Measurements from ENCODE around the gene LEF1.

LEF1 gene

GRCh38 chr4:107997794-107998193 lies 170.9 kb downstream of the LEF1 start:
- H2BK12ac ChIP-seq (ENCODE audit: low read length) = no peak overlapping the region
- no peak overlapping the region for H3K18ac ChIP-seq (ENCODE audit: low read length)
- DNase-seq (ENCODE audit: low spot score) = no peak
- no peak overlapping the region for H3K9ac ChIP-seq (ENCODE audit: low read depth, low read length, poor library complexity)
- no peak overlapping the region for H4K8ac ChIP-seq (ENCODE audit: low read depth, low read length)
- no peak overlapping the region for H2BK5ac ChIP-seq (ENCODE audit: low read length)
- H3K23ac ChIP-seq (ENCODE audit: low read depth, low read length, poor library complexity) = no peak overlapping the region
- H2AK5ac ChIP-seq (ENCODE audit: low read depth, low read length) = no peak overlapping the region
- H3K4me2 ChIP-seq (ENCODE audit: insufficient read depth, low read length, poor library complexity, severe bottlenecking) = no peak overlapping the region
- no peaks in the 10 kb centered on the region for H3K27me3 ChIP-seq (ENCODE audit: control insufficient read depth in 3 of 3, insufficient read depth in 3 of 3, low read depth in 1 of 3, low read length in 3 of 3)
- no peak overlapping the region for H2BK15ac ChIP-seq (ENCODE audit: low read length)
- no CpG with 5 or more reads among the region's 2 CpGs for WGBS, 2 donors (ENCODE audit: extremely low coverage in 2 of 2, insufficient read length in 2 of 2, insufficient replicate concordance in 1 of 2)
- no peak overlapping the region for H3K27ac ChIP-seq (replicated peaks; ENCODE audit: low read length)
- no peak overlapping the region for H2AFZ ChIP-seq (ENCODE audit: low read length)
- H3K36me3 ChIP-seq (replicated peaks in 1 of 2; ENCODE audit: control insufficient read depth in 2 of 2, insufficient read depth in 2 of 2, low read length in 2 of 2) = peaks cover 0 to 66% of the 10 kb centered on the region in 2 donors
- H3K4ac ChIP-seq (ENCODE audit: low read length) = no peak overlapping the region
- H3K14ac ChIP-seq (ENCODE audit: low read length) = no peak overlapping the region
- no peak overlapping the region for H2BK120ac ChIP-seq (ENCODE audit: low read depth, low read length)
- no peaks in the 10 kb centered on the region for H3K4me1 ChIP-seq (ENCODE audit: control insufficient read depth in 2 of 2, insufficient read depth in 1 of 2, low read depth in 1 of 2, low read length in 2 of 2)
- no peak overlapping the region for H4K91ac ChIP-seq (ENCODE audit: low read depth, low read length, poor library complexity)
- no peak overlapping the region for H3K4me3 ChIP-seq (ENCODE audit: low read length in 2 of 2)
- H3K79me1 ChIP-seq (ENCODE audit: low read depth, low read length) = peaks cover 3% of the 10 kb centered on the region
- H3K9me3 ChIP-seq (replicated peaks in 1 of 2; ENCODE audit: control insufficient read depth in 2 of 2, insufficient read depth in 1 of 2, low read depth in 1 of 2, low read length in 2 of 2) = peaks cover 0 to 32% of the 10 kb centered on the region in 2 donors
